ACC112 (cell line): ENCODE results near the gene STK39.
"Not testable (repeated sequence)": the region's sequence is repeated elsewhere in the genome, so short reads cannot be mapped to it uniquely, and the experiment has no call there.

ENCODE experiments used
- H2AFZ ChIP-seq: fragments of 200-600 bp; sonication (generic); one replicate; pipeline ENCODE4 v1.6.0; 2017; ENCODE audit warnings: antibody characterized with exemption, low read length; ENCODE audit not compliant: unreplicated experiment
- H3K27ac ChIP-seq: fragments of 200-600 bp; sonication (generic); 2 replicates; pipeline ENCODE4 v1.5.1; 2014; ENCODE audit warnings: low read depth, mild to moderate bottlenecking, antibody characterized with exemption, low read length, moderate library complexity
- H3K27me3 ChIP-seq: fragments of 200-600 bp; sonication (generic); 2 replicates; pipeline ENCODE4 v1.6.1; 2014; ENCODE audit warnings: mild to moderate bottlenecking, antibody characterized with exemption, low read length, moderate library complexity, mixed read lengths; ENCODE audit not compliant: insufficient read depth
- H3K36me3 ChIP-seq: fragments of 200-600 bp; sonication (generic); 2 replicates; pipeline ENCODE4 v1.6.1; 2016; ENCODE audit warnings: mild to moderate bottlenecking, antibody characterized with exemption, low read length, moderate library complexity, mixed read lengths; ENCODE audit not compliant: insufficient read depth
- H3K4me1 ChIP-seq: fragments of 200-600 bp; sonication (generic); one replicate; pipeline ENCODE4 v1.6.1; 2016; ENCODE audit warnings: low read length, mixed read lengths; ENCODE audit not compliant: insufficient read depth, unreplicated experiment, control insufficient read depth
- H3K4me3 ChIP-seq: fragments of 200-600 bp; sonication (generic); 2 replicates; pipeline ENCODE4 v1.5.1; 2014; ENCODE audit warnings: mild to moderate bottlenecking, low read depth, low read length
- H3K79me2 ChIP-seq: fragments of 200-600 bp; sonication (generic); one replicate; pipeline ENCODE4 v1.6.0; 2016; ENCODE audit warnings: low read length; ENCODE audit not compliant: control insufficient read depth, unreplicated experiment, insufficient read depth

Gene STK39

DNA sequence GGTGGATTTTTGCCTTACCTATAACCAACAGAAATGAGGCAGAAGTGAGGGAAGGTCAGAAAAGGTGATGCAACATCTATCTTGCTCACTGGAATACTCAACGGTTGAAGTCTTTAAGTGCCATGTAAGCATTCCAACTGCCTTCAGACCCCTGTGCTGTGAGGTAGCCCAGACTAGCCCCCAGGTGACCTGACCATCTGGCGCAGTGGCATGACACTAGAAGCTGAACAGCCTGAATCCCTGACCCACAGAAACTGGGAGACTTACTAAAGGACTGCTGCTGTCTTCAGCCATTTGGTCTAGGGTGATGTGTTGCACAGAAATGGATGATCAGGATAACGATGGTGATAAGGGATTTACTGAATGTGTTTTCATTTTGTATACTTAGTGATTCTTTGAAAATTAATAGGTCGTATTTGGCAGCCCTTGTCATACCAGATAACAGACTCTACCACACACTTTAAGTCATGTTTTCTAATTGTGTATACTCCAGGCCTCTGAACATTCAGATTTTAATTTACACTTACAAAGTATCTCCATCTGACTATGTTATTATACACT, 161.5 kb downstream of the STK39 start:
- Histone ChIP-seq H3K36me3 (no peaks in the 10 kb centered on the region), H2AFZ (no peak overlapping the region), H3K27me3 (no peaks in the 10 kb centered on the region), H3K27ac (no peak overlapping the region), H3K4me1 (no peaks in the 10 kb centered on the region), H3K79me2 (no peaks in the 10 kb centered on the region), H3K4me3 (no peak overlapping the region)

GRCh38 chr2:168084288-168084687, 163.1 kb downstream of the STK39 start:
- no peak overlapping the region for H3K27ac ChIP-seq
- no peak overlapping the region for H3K4me3 ChIP-seq
- H3K27me3 ChIP-seq = no peaks in the 10 kb centered on the region
- no peaks in the 10 kb centered on the region for H3K4me1 ChIP-seq
- no peaks in the 10 kb centered on the region for H3K36me3 ChIP-seq
- no peaks in the 10 kb centered on the region for H3K79me2 ChIP-seq
- H2AFZ ChIP-seq = no peak overlapping the region

DNA sequence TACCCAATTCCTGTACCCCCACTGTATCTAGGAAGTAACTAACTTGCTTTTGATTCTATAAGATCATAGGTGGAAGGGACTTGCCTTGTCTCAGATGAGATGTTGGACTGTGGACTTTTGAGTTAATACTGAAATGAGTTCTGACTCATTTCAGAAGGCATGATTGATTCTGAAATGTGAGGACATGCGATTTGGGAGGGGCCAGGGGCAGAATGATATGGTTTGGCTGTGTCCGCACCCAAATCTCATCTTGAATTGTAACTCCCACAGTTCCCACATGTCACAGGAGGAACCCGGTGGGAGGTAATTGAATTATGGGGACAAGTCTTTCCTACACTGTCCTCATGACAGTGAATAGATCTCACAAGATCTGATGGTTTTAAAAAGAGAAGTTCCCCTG, 165.9 kb downstream of the STK39 start:
- not testable (repeated sequence) for H3K27me3 ChIP-seq

GRCh38 chr2:168079236-168079635, 168.2 kb downstream of the STK39 start:
- H3K27ac ChIP-seq = no peak overlapping the region
- H2AFZ ChIP-seq = no peak overlapping the region
- no peak overlapping the region for H3K4me3 ChIP-seq
- no peaks in the 10 kb centered on the region for H3K79me2 ChIP-seq
- no peaks in the 10 kb centered on the region for H3K4me1 ChIP-seq
- no peaks in the 10 kb centered on the region for H3K27me3 ChIP-seq
- H3K36me3 ChIP-seq = no peaks in the 10 kb centered on the region

More for the DNA sequence above, 165.9 kb downstream of the STK39 start:
- H3K36me3 ChIP-seq, H3K79me2 ChIP-seq, H3K27ac ChIP-seq, H3K4me3 ChIP-seq, H3K4me1 ChIP-seq, H2AFZ ChIP-seq: not testable (repeated sequence)

- Histone ChIP-seq H3K79me2 (no peaks in the 10 kb centered on the region), H3K27me3 (no peaks in the 10 kb centered on the region), H3K4me1 (no peaks in the 10 kb centered on the region), H3K27ac (no peak overlapping the region), H3K4me3 (no peak overlapping the region), H2AFZ (no peak overlapping the region), H3K36me3 (no peaks in the 10 kb centered on the region)
Observed at GRCh38 chr2:168076731-168077130, 170.7 kb downstream of the STK39 start.

DNA sequence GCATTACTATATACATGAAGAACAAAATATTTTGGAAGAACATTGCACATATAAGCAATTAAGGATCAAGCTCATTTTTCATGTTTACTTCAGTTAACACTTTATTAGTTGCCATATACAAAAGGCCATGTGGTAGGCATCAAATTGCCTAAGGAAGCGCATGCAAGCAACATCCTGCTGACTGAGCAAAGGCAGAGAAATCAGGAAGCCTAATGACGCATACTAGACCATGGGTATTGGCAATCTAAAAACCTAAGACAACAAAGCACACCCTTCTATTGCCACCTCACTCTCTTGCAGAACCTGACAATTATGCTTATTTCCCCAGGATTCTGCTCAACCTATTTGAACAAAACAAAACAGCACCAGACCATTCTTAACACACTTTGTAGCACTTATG, 171.9 kb downstream of the STK39 start:
- H3K4me1 ChIP-seq = no peaks in the 10 kb centered on the region
- H3K4me3 ChIP-seq = no peak overlapping the region
- no peak overlapping the region for H2AFZ ChIP-seq
- no peaks in the 10 kb centered on the region for H3K79me2 ChIP-seq
- H3K36me3 ChIP-seq = no peaks in the 10 kb centered on the region
- H3K27ac ChIP-seq = no peak overlapping the region
- H3K27me3 ChIP-seq = no peaks in the 10 kb centered on the region

- H3K36me3 ChIP-seq = 0 out of 2 replicates have a peak, but pooled peaks cover 3% of the 10 kb centered on the region
- H3K27me3 ChIP-seq = no peaks in the 10 kb centered on the region
- no peaks in the 10 kb centered on the region for H3K79me2 ChIP-seq
- no peak overlapping the region for H3K4me3 ChIP-seq
- H3K4me1 ChIP-seq = no peaks in the 10 kb centered on the region
- H3K27ac ChIP-seq = no peak overlapping the region
- no peak overlapping the region for H2AFZ ChIP-seq
Observed at GRCh38 chr2:168072626-168073303, 174.6 kb downstream of the STK39 start.

DNA sequence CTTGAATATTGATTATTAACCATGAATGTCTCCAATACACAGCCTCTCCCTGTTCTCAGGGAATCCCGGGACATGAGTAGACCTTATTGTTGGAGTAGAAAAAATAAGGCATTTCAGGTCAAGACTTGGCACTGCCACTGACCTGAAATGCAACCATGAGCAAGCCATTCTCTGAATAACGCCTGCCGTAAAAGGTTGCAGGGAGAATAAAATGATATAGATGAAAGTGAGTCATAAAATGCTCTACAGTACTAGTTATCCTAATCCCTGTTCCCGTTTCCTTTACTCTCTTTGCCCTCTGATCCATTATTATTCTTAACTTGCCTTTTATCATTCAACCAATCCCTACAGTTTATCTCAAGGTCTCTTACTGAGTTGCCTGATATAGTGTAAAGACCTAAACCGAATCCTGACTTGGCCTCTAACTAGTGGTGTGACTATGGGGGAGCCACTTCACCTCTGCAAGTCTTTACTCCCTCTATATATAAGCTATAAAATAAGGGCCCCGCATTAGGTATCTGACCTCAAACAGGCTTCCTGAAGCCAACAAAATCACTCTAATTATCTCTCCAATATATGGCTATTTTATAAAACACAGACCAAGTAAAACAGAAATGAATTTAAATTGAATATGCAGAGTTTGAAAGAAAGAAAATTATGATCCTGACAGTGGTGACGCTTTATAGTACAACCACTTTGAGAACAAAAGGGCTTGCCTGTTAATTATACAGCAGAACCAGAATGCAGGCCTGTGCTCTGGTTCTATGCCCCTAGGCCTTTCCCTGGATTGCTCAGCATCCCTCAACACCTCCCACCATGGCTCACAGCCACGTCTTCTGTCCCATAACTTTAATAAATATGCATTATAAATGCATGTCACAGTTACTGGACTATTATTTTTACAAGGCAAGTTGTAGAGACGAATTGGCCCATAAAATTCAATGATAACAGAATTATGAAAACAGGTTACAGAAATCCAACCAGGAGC, 183.1 kb downstream of the STK39 start:
- Histone ChIP-seq H3K4me3 (no peak overlapping the region), H2AFZ (no peak overlapping the region), H3K79me2 (no peaks in the 10 kb centered on the region), H3K27ac (no peak overlapping the region), H3K36me3 (peaks cover 12% of the 10 kb centered on the region; the same call in 1 of the 2 replicates), H3K4me1 (peaks cover 5% of the 10 kb centered on the region), H3K27me3 (no peaks in the 10 kb centered on the region)

- Histone ChIP-seq H3K27ac (no peak overlapping the region), H2AFZ (no peak overlapping the region), H3K4me1 (peaks cover 5% of the 10 kb centered on the region), H3K79me2 (no peaks in the 10 kb centered on the region), H3K4me3 (no peak overlapping the region), H3K27me3 (no peaks in the 10 kb centered on the region), H3K36me3 (peaks cover 9% of the 10 kb centered on the region; the same call in 1 of the 2 replicates)
Observed at GRCh38 chr2:168062936-168063335, 184.5 kb downstream of the STK39 start.

GRCh38 chr2:168062054-168062453, 185.3 kb downstream of the STK39 start:
- peaks cover 9% of the 10 kb centered on the region; the same call in 1 of the 2 replicates for H3K36me3 ChIP-seq
- H2AFZ ChIP-seq = no peak overlapping the region
- no peaks in the 10 kb centered on the region for H3K79me2 ChIP-seq
- no peaks in the 10 kb centered on the region for H3K27me3 ChIP-seq
- no peak overlapping the region for H3K27ac ChIP-seq
- H3K4me1 ChIP-seq = peaks cover 5% of the 10 kb centered on the region
- no peak overlapping the region for H3K4me3 ChIP-seq
